ENCODE data around the gene CDH24.
"Not testable (repeated sequence)": the region's sequence is repeated elsewhere in the genome, so short reads cannot be mapped to it uniquely, and the experiment has no call there.

Gene CDH24

DNA sequence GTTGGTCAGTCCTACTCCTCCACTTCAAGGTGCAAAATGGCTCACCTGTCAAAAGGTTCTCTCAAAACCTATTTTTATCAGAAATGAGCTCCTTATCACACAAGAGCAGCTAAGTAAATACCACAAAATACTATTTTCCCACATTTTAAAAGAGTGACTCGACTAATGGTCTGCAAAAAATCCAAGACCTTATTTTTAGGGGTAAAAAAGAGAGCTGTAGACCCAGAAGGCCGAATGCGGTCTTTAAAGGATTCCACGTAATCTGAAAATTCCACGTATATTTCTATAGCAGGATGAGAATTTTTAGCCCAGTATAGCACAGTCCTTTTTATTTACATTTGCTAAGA, 51.2 kb downstream of the CDH24 start:
- H3K4me3 ChIP-seq (ENCODE audit: low read length) = peak overlapping the region; percentile 75
- DNase-seq (ENCODE audit: low read depth) = no peak
- no peak for TF ChIP-seq CTCF (IDR thresholded peaks at IDR 0.05; ENCODE audit: insufficient read depth, low read depth, low read length, missing control alignments)

DNA sequence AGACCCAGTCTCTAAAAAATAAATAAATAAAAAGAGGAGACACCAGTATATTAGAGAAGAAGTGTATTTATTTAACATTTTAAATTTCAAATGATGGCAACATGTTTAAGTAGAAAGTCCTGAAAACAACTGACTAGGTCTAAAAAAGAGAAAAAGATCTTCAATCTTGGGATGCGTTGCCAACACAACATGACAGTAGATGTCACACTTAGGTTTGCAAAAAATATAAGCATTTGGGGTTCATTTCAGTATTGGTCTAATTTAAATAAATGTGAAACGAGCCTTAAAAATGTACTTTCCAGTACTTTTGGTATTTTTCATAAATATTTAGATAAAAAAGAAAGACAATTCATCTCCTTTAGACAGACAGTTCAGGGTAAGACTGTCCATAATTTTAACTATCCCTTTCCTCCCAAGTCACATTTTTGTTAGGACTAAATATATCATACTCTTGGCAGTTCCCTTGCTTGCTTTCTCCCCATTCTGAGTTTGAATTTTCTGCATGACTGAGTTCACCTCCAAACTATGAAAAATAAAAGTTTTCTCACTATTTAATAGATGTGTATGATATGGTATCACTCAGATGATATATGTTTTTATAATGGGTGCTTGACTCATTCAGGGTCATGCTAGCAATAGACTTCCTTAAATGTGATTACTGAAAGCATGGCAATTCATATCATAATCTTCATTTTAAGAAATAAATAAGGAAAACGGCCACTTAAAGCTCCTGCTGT, 51.7 kb downstream of the CDH24 start:
- TF ChIP-seq CTCF (IDR thresholded peaks at IDR 0.05; ENCODE audit: insufficient read depth, low read depth, low read length, missing control alignments) = no peak
- DNase-seq (ENCODE audit: low read depth) = no peak
- H3K4me3 ChIP-seq (ENCODE audit: low read length) = peak overlapping the region; percentile 75

- peak; percentile 34 for DNase-seq (ENCODE audit: low read depth)
- not testable (repeated sequence) for H3K4me3 ChIP-seq (ENCODE audit: low read length)
Measured at GRCh38 chr14:23004274-23004673, 53.0 kb downstream of the CDH24 start.

DNA sequence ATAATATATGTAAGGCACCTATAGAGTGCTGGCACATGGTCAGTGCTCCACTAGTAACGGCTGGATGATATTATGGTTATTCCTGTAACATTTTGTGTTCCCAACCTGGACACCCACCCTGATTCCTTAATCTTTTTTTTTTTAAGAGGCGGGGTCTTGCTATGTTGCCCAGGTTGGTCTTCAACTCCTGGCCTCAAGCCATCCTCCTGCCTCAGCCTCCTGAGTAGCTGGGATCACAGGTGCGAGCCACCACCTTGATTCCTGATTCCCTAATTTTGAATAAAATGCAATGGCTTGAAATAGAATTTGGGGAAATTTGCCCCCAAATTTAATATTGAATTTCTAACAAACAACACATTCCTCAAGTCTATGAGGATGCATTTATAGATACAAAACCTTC, 54.7 kb downstream of the CDH24 start:
- no peak overlapping the region for H3K4me3 ChIP-seq (ENCODE audit: low read length)
- TF ChIP-seq CTCF (IDR thresholded peaks at IDR 0.05; ENCODE audit: insufficient read depth, low read depth, low read length, missing control alignments) = no peak
- DNase-seq (ENCODE audit: low read depth) = no peak

- no peak for DNase-seq (ENCODE audit: low read depth)
- no peak overlapping the region for H3K4me3 ChIP-seq (ENCODE audit: low read length)
- no peak for TF ChIP-seq CTCF (IDR thresholded peaks at IDR 0.05; ENCODE audit: insufficient read depth, low read depth, low read length, missing control alignments)
Measured at GRCh38 chr14:23000860-23001259, 56.5 kb downstream of the CDH24 start.

- no peak for DNase-seq (ENCODE audit: low read depth)
- H3K4me3 ChIP-seq (ENCODE audit: low read length) = no peak overlapping the region
- TF ChIP-seq CTCF (IDR thresholded peaks at IDR 0.05; ENCODE audit: insufficient read depth, low read depth, low read length, missing control alignments) = no peak
Measured at GRCh38 chr14:22998329-22999012, 58.8 kb downstream of the CDH24 start.

DNA sequence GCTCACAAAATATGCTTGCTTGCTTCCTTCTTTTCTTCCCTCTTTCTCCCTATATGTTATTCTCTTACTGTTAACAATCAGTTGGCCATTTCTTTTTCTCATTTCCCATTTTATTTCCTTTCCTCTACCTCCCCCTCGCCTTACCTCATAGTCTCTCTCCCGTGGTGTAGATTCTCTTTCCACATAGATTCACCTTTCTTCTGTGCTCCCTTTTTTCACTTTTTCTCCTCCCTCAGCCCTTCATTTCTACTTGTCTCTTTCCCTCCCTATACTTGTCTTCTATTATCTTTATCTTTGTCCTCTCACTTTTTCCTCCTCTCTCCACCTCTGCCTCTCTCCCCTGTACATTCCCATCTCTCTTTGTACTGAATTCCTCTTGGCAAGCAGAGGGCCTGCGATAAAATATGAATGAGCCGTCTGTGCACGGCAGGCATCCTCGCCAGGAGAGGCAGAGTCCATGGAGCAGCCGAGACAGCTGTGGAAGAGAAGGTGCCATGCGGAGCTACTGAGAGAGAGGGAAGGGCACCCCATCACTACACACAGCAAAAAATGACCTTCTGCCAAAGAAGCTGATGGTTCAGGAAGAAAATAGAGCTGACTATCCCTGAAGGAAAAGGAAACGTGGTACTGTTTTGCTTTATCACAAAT, 59.5 kb downstream of the CDH24 start:
- no peak for DNase-seq (ENCODE audit: low read depth)
- H3K4me3 ChIP-seq (ENCODE audit: low read length) = no peak overlapping the region
- no peak for TF ChIP-seq CTCF (IDR thresholded peaks at IDR 0.05; ENCODE audit: insufficient read depth, low read depth, low read length, missing control alignments)
